Esophagus (tissue), 2 donors: ENCODE results near the gene RNF213. TPM values are rescaled to one million over a fixed set of nuclear protein-coding genes. Genes with fewer than 3 reads are reported as not detected.
A peak's percentile ranks its signal among the peaks of the same experiment; 100 is the strongest.

Experiments
- H3K27ac ChIP-seq, 2 donors: one replicate each; pipeline ENCODE4 v1.5.1; 2013; ENCODE audit warnings: low read depth in 2 of 2, mild to moderate bottlenecking in 2 of 2, inconsistent platforms in 1 of 2, low read length in 1 of 2, moderate library complexity in 1 of 2
- H3K27me3 ChIP-seq, 2 donors: one replicate each; pipeline ENCODE4 v1.6.1; 2013; ENCODE audit warnings: low read length in 2 of 2, control low read depth in 1 of 2, mild to moderate bottlenecking in 1 of 2; ENCODE audit not compliant: insufficient read depth in 2 of 2, control insufficient read depth in 1 of 2
- H3K36me3 ChIP-seq, 2 donors: one replicate each; pipeline ENCODE4 v1.6.1; 2013; ENCODE audit warnings: low read length in 1 of 2; ENCODE audit not compliant: control insufficient read depth in 2 of 2, insufficient read depth in 2 of 2
- H3K4me1 ChIP-seq, 2 donors: one replicate each; pipeline ENCODE4 v1.6.1; 2013; ENCODE audit warnings: low read length in 1 of 2; ENCODE audit not compliant: control insufficient read depth in 2 of 2, insufficient read depth in 2 of 2
- H3K4me3 ChIP-seq, 2 donors: one replicate each; pipeline ENCODE4 v1.5.1; 2013; ENCODE audit warnings: low read length in 2 of 2, mild to moderate bottlenecking in 2 of 2, low read depth in 1 of 2, moderate library complexity in 1 of 2
- H3K9me3 ChIP-seq, 2 donors: one replicate each; pipeline ENCODE4 v1.6.1; 2013; ENCODE audit warnings: mild to moderate bottlenecking in 2 of 2, low read depth in 1 of 2, low read length in 1 of 2, moderate library complexity in 1 of 2; ENCODE audit not compliant: control insufficient read depth in 2 of 2, insufficient read depth in 1 of 2
- WGBS, 2 donors: extraction: QIAGEN DNeasy Blood & Tissue Kit; methylation state at CpG; one replicate each; pipeline ENCODE4 v1.1.7; 2013; 5-methylcytosine and 5-hydroxymethylcytosine counted together
- polyA plus RNA-seq, 2 donors: library from polyadenylated mRNA; stranded (reverse); fragments of 200-250 nt; gene quantifications; one replicate each; pipeline ENCODE4 v1.2.3, GENCODE V29; 2013
- donor health status: healthy with polysubstance abuse.
- donor health status: Bipolar disorder and iron deficiency.

The RNF213 gene
- polyA plus RNA-seq, 2 donors = 17.9 to 54.7 TPM

DNA sequence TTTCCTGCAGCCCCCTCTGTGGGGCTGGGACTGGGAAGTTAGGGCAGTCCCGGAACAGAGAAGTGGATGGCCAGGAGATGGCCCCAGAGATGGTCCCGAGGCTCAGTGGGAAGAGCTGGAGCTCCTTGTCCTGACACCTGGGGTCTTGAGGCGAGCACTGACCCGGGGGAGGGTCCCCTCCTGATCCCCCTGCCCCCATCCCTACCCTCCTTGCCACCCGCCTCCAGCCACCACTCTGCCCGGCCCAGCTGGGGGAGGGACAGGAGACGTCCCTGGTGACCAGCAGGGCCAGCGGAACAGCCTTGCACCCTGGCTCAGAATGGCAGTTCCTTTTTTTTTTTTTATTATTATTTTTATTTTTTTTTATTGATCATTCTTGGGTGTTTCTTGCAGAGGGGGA lies 13.9 kb upstream of the RNF213 start:
- H3K4me1 ChIP-seq = no peaks in the 10 kb centered on the region
- H3K27ac ChIP-seq = no peak overlapping the region
- H3K27me3 ChIP-seq = no peaks in the 10 kb centered on the region
- WGBS, 2 donors = 90 to 95% methylated on average over 8 of the region's 8 CpGs
- H3K4me3 ChIP-seq = no peak overlapping the region
- H3K9me3 ChIP-seq = no peaks in the 10 kb centered on the region
- peaks cover 0 to 21% of the 10 kb centered on the region in 2 donors for H3K36me3 ChIP-seq

DNA sequence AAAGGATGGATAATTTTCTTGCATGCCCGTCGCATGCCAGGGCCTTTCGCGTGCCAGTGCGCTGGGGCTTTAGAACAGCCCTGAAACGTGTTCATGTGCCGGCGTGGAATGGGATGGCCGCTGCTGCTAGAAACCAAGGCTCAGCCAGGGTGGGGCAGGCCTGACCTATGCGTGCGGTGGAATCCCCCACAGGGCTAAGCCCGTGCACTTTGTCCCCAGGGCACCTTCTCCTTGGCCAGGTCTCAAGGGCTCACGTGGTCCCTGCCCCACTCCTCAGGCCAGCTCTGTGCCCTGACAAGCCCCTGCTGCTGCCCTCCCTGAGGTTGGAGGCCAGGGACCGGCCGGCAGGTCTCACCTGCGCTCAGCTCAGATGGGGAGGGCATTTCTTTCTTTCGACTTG lies 13.1 kb upstream of the RNF213 start:
- WGBS, 2 donors = 85 to 86% methylated on average over 17 of the region's 17 CpGs
- Histone ChIP-seq H3K9me3 (no peaks in the 10 kb centered on the region), H3K27ac (no peak overlapping the region), H3K27me3 (no peaks in the 10 kb centered on the region), H3K36me3 (peaks cover 0 to 19% of the 10 kb centered on the region in 2 donors), H3K4me3 (no peak overlapping the region), H3K4me1 (no peaks in the 10 kb centered on the region)

DNA sequence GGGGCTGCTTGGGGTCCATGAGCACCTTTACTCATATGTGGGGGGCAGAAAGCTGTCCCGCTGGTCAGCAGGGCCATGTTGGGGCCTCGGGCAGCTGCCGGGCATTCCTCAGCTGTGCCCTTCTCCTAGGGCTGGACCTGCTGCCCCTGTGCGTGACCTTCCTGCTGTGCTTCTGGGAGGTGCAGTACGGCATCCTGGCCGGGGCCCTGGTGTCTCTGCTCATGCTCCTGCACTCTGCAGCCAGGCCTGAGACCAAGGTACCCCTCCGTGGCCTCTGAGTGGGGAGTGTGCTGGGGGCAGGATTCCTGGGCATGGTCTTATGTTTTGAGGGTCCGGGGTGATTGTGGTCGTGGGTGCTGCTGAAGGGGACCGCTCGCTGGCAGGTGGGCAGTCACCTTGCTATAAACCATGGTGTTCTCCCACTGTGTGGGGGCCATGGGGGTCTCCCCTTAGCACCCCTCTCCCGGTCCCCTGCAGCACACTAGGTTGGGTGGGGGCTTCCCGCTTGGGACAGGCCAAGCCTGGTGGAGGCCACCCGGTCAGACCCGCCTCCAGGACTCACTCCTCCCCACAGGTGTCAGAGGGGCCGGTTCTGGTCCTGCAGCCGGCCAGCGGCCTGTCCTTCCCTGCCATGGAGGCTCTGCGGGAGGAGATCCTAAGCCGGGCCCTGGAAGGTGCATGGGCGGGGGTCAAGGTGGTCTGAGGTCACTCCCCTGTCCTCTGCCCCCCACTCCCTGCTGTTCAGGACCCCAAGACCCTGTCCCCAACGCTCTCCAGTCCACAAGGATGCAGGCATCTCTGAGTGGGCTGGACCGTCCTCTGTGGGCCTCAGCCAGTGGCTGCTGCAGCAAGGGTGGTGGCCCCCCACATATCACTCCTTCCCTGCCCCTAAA lies 12.4 kb upstream of the RNF213 start:
- Histone ChIP-seq H3K4me3 (no peak overlapping the region), H3K36me3 (peaks cover 0 to 19% of the 10 kb centered on the region in 2 donors), H3K4me1 (no peaks in the 10 kb centered on the region), H3K9me3 (no peaks in the 10 kb centered on the region), H3K27ac (no peak overlapping the region), H3K27me3 (no peaks in the 10 kb centered on the region)
- WGBS, 2 donors = 94 to 97% methylated on average over 23 of the region's 23 CpGs

DNA sequence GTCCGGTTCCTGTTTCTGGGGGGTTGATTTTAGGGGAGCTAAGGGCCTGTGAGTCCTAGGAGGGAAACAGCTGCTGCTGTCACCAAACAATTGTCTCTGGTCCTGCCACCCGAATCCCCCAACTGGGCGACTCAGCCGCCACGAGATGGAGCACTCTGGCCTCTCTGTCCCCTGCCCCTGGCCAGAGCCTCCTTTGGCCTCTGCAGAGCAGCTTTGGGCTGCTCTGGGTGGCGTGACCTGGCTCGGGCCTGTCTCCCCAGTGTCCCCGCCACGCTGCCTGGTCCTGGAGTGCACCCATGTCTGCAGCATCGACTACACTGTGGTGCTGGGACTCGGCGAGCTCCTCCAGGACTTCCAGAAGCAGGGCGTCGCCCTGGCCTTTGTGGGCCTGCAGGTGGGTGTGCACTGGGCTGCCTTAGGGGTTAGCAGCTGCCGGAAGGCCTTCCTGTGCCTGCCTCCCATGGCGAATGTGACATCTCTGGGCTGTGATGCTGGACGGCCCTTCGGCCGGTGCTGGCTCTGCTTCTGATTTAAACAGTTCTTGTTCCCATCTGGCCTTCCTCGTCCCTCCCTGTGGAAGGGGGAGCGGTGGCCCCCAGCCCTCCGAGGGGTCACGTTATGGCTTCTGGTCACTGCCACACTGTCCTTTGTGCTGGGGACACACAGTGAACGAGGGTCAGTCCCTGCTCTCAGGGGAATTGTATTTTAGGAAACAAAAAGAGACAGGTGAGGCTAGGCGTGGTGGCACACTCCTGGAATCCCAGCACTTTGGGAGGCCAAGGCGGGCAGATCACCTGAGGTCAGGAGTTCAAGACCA lies 11.6 kb upstream of the RNF213 start:
- WGBS, 2 donors = 87% methylated on average over 26 of the region's 26 CpGs
- H3K4me1 ChIP-seq = peaks cover 0 to 2% of the 10 kb centered on the region in 2 donors
- H3K36me3 ChIP-seq = peaks cover 0 to 19% of the 10 kb centered on the region in 2 donors
- no peaks in the 10 kb centered on the region for H3K9me3 ChIP-seq
- no peak overlapping the region for H3K4me3 ChIP-seq
- H3K27ac ChIP-seq = no peak overlapping the region
- H3K27me3 ChIP-seq = no peaks in the 10 kb centered on the region

DNA sequence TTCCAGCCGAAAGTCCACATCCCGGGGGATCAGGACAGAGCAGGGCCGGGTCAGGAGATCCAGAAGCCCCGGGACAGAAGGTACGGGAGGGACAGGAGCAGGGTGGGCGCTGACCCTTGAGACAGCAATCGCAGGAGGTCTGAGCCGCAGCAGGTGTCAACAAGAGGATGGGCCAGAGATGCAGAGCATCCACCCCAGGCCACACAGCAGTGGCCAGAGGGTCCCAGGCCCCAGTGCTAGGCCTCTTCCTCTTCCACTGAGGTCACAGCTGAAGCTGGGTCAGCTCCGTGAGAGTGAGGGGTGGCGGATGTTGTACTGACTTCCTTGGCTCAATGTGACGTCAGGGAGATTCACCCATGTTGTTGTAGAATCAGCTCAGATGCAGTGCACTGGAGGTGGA lies 8.7 kb upstream of the RNF213 start:
- Histone ChIP-seq H3K27ac (no peak overlapping the region), H3K36me3 (peaks cover 0 to 3% of the 10 kb centered on the region in 2 donors)

DNA sequence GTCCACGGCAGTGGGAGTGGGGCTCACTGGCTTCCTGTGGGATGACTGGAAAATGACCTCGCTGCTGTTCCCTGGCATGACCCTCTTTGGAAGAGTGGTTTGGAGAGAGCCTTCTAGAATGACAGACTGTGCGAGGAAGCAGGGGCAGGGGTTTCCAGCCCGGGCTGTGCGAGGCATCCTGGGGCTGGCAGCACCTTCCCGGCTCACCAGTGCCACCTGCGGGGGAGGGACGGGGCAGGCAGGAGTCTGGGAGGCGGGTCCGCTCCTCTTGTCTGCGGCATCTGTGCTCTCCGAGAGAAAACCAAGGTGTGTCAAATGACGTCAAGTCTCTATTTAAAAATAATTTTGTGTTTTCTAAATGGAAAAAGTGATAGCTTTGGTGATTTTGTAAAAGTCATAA lies 7.8 kb upstream of the RNF213 start:
- no peaks in the 10 kb centered on the region for H3K9me3 ChIP-seq
- H3K36me3 ChIP-seq = peaks cover 0 to 3% of the 10 kb centered on the region in 2 donors
- no peak overlapping the region for H3K4me3 ChIP-seq
- peaks cover 0 to 2% of the 10 kb centered on the region in 2 donors for H3K4me1 ChIP-seq
- no peaks in the 10 kb centered on the region for H3K27me3 ChIP-seq
- 35 to 36% methylated on average over 13 of the region's 13 CpGs for WGBS, 2 donors
- H3K27ac ChIP-seq = no peak overlapping the region

More for the DNA sequence above, 8.7 kb upstream of the RNF213 start:
- H3K4me1 ChIP-seq = peaks cover 0 to 2% of the 10 kb centered on the region in 2 donors
- WGBS, 2 donors = 92 to 93% methylated on average over 11 of the region's 11 CpGs
- no peak overlapping the region for H3K4me3 ChIP-seq
- no peaks in the 10 kb centered on the region for H3K27me3 ChIP-seq
- no peaks in the 10 kb centered on the region for H3K9me3 ChIP-seq

- WGBS, 2 donors = 89 to 90% methylated on average over 21 of the region's 21 CpGs
These were observed 6.8 kb upstream of the RNF213 start for GRCh38 chr17:80253631-80254395.

GRCh38 chr17:80254396-80255251 lies 6.0 kb upstream of the RNF213 start:
- no peak overlapping the region for H3K4me3 ChIP-seq
- H3K27ac ChIP-seq = peak overlapping the region; percentile 60 to 93
- 46 to 49% methylated on average over 13 of the region's 13 CpGs for WGBS, 2 donors

More at GRCh38 chr17:80253631-80254395, 6.8 kb upstream of the RNF213 start:
- Histone ChIP-seq H3K9me3 (no peaks in the 10 kb centered on the region), H3K4me3 (no peak overlapping the region), H3K27ac (peak overlapping the region; percentile 37 to 60), H3K36me3 (peaks cover 0 to 3% of the 10 kb centered on the region in 2 donors), H3K4me1 (peaks cover 0 to 2% of the 10 kb centered on the region in 2 donors), H3K27me3 (no peaks in the 10 kb centered on the region)

More at GRCh38 chr17:80254396-80255251, 6.0 kb upstream of the RNF213 start:
- no peaks in the 10 kb centered on the region for H3K27me3 ChIP-seq
- H3K9me3 ChIP-seq = no peaks in the 10 kb centered on the region
- no peaks in the 10 kb centered on the region for H3K36me3 ChIP-seq
- peaks cover 0 to 3% of the 10 kb centered on the region in 2 donors for H3K4me1 ChIP-seq
